Large intestine (tissue), 1 donor: ENCODE data around the gene RELL2. TPM values are rescaled to one million over a fixed set of nuclear protein-coding genes. Genes with fewer than 3 reads are reported as not detected.

Source experiments
- polyA plus RNA-seq: library from polyadenylated mRNA; unstranded; fragments of 120-200 nt; gene quantifications from one replicate; pipeline ENCODE4 v1.2.1, GENCODE V29; 2013

The RELL2 gene
- polyA plus RNA-seq, 1 donor, result 2.0 TPM

Other genes with a start within 250 kb of the RELL2 start
- 1.4 TPM for gene PCDHGB4, start 249.3 kb upstream of the RELL2 start, polyA plus RNA-seq
- gene PCDHGA8, start 244.4 kb upstream of the RELL2 start, polyA plus RNA-seq, result 0.19 TPM
- gene PCDHGB5, start 239.1 kb upstream of the RELL2 start, polyA plus RNA-seq, result 1.8 TPM
- gene PCDHGA9, start 234.2 kb upstream of the RELL2 start, polyA plus RNA-seq, result 1.9 TPM
- gene PCDHGB6, start 229.0 kb upstream of the RELL2 start, polyA plus RNA-seq, result 2.9 TPM
- 2.1 TPM for gene PCDHGA10, start 224.0 kb upstream of the RELL2 start, polyA plus RNA-seq
- 3.6 TPM for gene PCDHGB7, start 219.3 kb upstream of the RELL2 start, polyA plus RNA-seq
- 1.4 TPM for gene PCDHGA11, start 215.9 kb upstream of the RELL2 start, polyA plus RNA-seq
- 0.81 TPM for gene PCDHGA12, start 206.5 kb upstream of the RELL2 start, polyA plus RNA-seq
- gene PCDHGC3, start 161.0 kb upstream of the RELL2 start, polyA plus RNA-seq, result 30.4 TPM
- gene PCDHGC4, start 152.0 kb upstream of the RELL2 start, polyA plus RNA-seq, result 1.7 TPM
- gene PCDHGC5, start 147.9 kb upstream of the RELL2 start, polyA plus RNA-seq, result 0.39 TPM
- gene DIAPH1, start 18.0 kb upstream of the RELL2 start, polyA plus RNA-seq, result 89.4 TPM
- 71.5 TPM for gene HDAC3, start 148 bp upstream of the RELL2 start, polyA plus RNA-seq
- gene FCHSD1, start 14.4 kb downstream of the RELL2 start, polyA plus RNA-seq, result 21.4 TPM
- 17.5 TPM for gene ARAP3, start 45.2 kb downstream of the RELL2 start, polyA plus RNA-seq
- 29.4 TPM for gene PCDH1, start 241.4 kb downstream of the RELL2 start, polyA plus RNA-seq